Gastroesophageal sphincter (tissue), 3 donors: ENCODE measurements around the gene STIL.

Experiments used
- CTCF ChIP-seq, 4 experiments: fragments of 200-600 bp in 2 of 4; fragments of 450-650 bp in 2 of 4; sonication (generic) in 1 of 4; IDR thresholded peaks; one replicate each; pipeline ENCODE4 v1.5.1; 2017 to 2019; ENCODE audit warnings: antibody characterized with exemption in 4 of 4, mild to moderate bottlenecking in 2 of 4, moderate library complexity in 2 of 4
- EP300 ChIP-seq: sonication (generic); formaldehyde crosslinking; IDR thresholded peaks from one replicate; pipeline ENCODE4 v1.6.1; 2017; ENCODE audit warnings: antibody characterized with exemption, mild to moderate bottlenecking
- POLR2A ChIP-seq, 2 donors: fragments of 450-650 bp; IDR thresholded peaks; one replicate each; pipeline ENCODE4 v1.6.1; 2017; ENCODE audit warnings: antibody characterized with exemption in 2 of 2, mild to moderate bottlenecking in 2 of 2, moderate library complexity in 1 of 2
- POLR2AphosphoS5 ChIP-seq: sonication (generic); formaldehyde crosslinking; IDR thresholded peaks from one replicate; pipeline ENCODE4 v1.6.1; 2017; ENCODE audit warnings: antibody characterized with exemption

GRCh38 chr1:47201179-47201578 lies 112.8 kb downstream of the STIL start:
- TF ChIP-seq EP300, result no peak
- no peak for TF ChIP-seq POLR2A (IDR thresholded peaks at IDR 0.05)
- TF ChIP-seq POLR2AphosphoS5, result no peak
- TF ChIP-seq CTCF (IDR thresholded peaks at IDR 0.05), result no peak
